HFFc6 (cell line): Measurements from ENCODE around the gene CDK4. TPM values are rescaled to one million over a fixed set of nuclear protein-coding genes. Genes with fewer than 3 reads are reported as not detected.

ENCODE experiments used
- DNase-seq: peaks from one replicate; pipeline ENCODE4 v3.0.0-alpha.2; 2018
- H3K27ac Mint-ChIP-seq: 2 replicates; pipeline ENCODE4 v1.8.0; 2020; ENCODE audit warnings: mild to moderate bottlenecking, mixed read lengths
- H3K27me3 Mint-ChIP-seq: 2 replicates; pipeline ENCODE4 v1.8.0; 2021; ENCODE audit warnings: mild to moderate bottlenecking, moderate library complexity, mixed read lengths; ENCODE audit not compliant: insufficient read depth
- H3K36me3 Mint-ChIP-seq: 2 replicates; pipeline ENCODE4 v1.8.0; 2021; ENCODE audit warnings: low read depth, mixed read lengths
- H3K4me1 Mint-ChIP-seq: 2 replicates; pipeline ENCODE4 v1.8.0; 2020; ENCODE audit warnings: low read depth, mixed read lengths
- H3K4me3 Mint-ChIP-seq: 2 replicates; pipeline ENCODE4 v1.8.0; 2020; ENCODE audit warnings: mild to moderate bottlenecking, moderate library complexity, mixed read lengths
- H3K9me3 Mint-ChIP-seq: 2 replicates; pipeline ENCODE4 v1.8.0; 2020; ENCODE audit warnings: mild to moderate bottlenecking, mixed read lengths
- CTCF ChIP-seq: fragments of 200-600 bp; sonication (generic); IDR thresholded peaks from 2 replicates; pipeline ENCODE4 v1.5.0; 2021; ENCODE audit warnings: antibody characterized with exemption, mild to moderate bottlenecking
- total RNA-seq, 6 experiments: library from RNA; stranded (reverse); fragmentation: NEBNext Ultra II Directional; extraction: Animal tissue kit (Norgen Biotek cat#: 25700); gene quantifications; 2 replicates in 1 of 6; 3 replicates in 5 of 6; pipeline ENCODE4 v1.2.3, GENCODE V29; 2021

The CDK4 gene
- total RNA-seq, 6 experiments from 2014 or later, result 112 to 140 (median 116) TPM

- H3K27ac Mint-ChIP-seq, result peak overlapping the region; percentile 86
- H3K4me1 Mint-ChIP-seq, result no peaks in the 10 kb centered on the region
- H3K36me3 Mint-ChIP-seq, result peaks cover under 1% of the 10 kb centered on the region; the same call in 1 of the 2 replicates
- peak; percentile 58; the same call in 1 of the 2 replicates for TF ChIP-seq CTCF
- peak overlapping the region; percentile 94 for H3K4me3 Mint-ChIP-seq
- no peaks in the 10 kb centered on the region for H3K9me3 Mint-ChIP-seq
- peak; percentile 48 for DNase-seq
- peaks cover 2% of the 10 kb centered on the region; the same call in 1 of the 2 replicates for H3K27me3 Mint-ChIP-seq
These were observed 25.0 kb downstream of the CDK4 start for GRCh38 chr12:57726884-57727757.

- Mint-ChIP-seq H3K4me3 (peak overlapping the region; percentile 94), H3K27me3 (peaks cover 2% of the 10 kb centered on the region; the same call in 1 of the 2 replicates), H3K27ac (peak overlapping the region; percentile 96), H3K4me1 (no peaks in the 10 kb centered on the region), H3K9me3 (no peaks in the 10 kb centered on the region), H3K36me3 (peaks cover 6% of the 10 kb centered on the region; the same call in 1 of the 2 replicates)
- DNase-seq, result peak; percentile 84
- peak; percentile 90 for TF ChIP-seq CTCF
These were observed 25.8 kb downstream of the CDK4 start for GRCh38 chr12:57726151-57726883.

- no peaks in the 10 kb centered on the region for H3K4me1 Mint-ChIP-seq
- peak overlapping the region; percentile 96 for H3K27ac Mint-ChIP-seq
- H3K36me3 Mint-ChIP-seq, result peaks cover 6% of the 10 kb centered on the region; the same call in 1 of the 2 replicates
- H3K27me3 Mint-ChIP-seq, result peaks cover 2% of the 10 kb centered on the region; the same call in 1 of the 2 replicates
- peak overlapping the region; percentile 94 for H3K4me3 Mint-ChIP-seq
- no peak for DNase-seq
- TF ChIP-seq CTCF, result no peak
- no peaks in the 10 kb centered on the region for H3K9me3 Mint-ChIP-seq
These were observed 26.3 kb downstream of the CDK4 start for GRCh38 chr12:57725851-57726150.

- no peak for TF ChIP-seq CTCF
- H3K36me3 Mint-ChIP-seq, result peaks cover 6% of the 10 kb centered on the region; the same call in 1 of the 2 replicates
- DNase-seq, result no peak
- H3K27ac Mint-ChIP-seq, result no peak overlapping the region; the same call in 1 of the 2 replicates
- H3K4me1 Mint-ChIP-seq, result no peaks in the 10 kb centered on the region
- peaks cover 2% of the 10 kb centered on the region; the same call in 1 of the 2 replicates for H3K27me3 Mint-ChIP-seq
- H3K4me3 Mint-ChIP-seq, result peak overlapping the region; percentile 33; the same call in 1 of the 2 replicates
- no peaks in the 10 kb centered on the region for H3K9me3 Mint-ChIP-seq
These were observed 27.0 kb downstream of the CDK4 start for GRCh38 chr12:57724936-57725740.
